SK-N-SH (cell line): Measurements from ENCODE around the gene ANXA11. TPM values are rescaled to one million over a fixed set of nuclear protein-coding genes. Genes with fewer than 3 reads are reported as not detected.

ENCODE experiments used
- CTCF ChIA-PET: fragments of 300-600, 350-600 bp; formaldehyde crosslinking; extraction: SDS; loops from one replicate; lab custom pipeline; 2021; lab: Yijun Ruan, JAX
- POLR2A ChIA-PET: fragments of 350-600 bp; sonication (Branson Sonifier 250); formaldehyde crosslinking; extraction: SDS; loops from one replicate; lab custom pipeline; 2020; ENCODE audit warnings: antibody characterized with exemption, inconsistent platforms; lab: Yijun Ruan, JAX
- DNase-seq: peaks from one replicate; pipeline ENCODE4 v3.0.0; 2012
- H2AFZ ChIP-seq: fragments of 200-600 bp; sonication (generic); 2 replicates; pipeline ENCODE4 v1.8.1; 2016; ENCODE audit warnings: antibody characterized with exemption, mild to moderate bottlenecking, low read depth
- H3F3A ChIP-seq: fragments of 200-600 bp; sonication (generic); replicated peaks from 2 replicates; pipeline ENCODE3; 2016; ENCODE audit warnings: antibody characterized with exemption, mild to moderate bottlenecking; ENCODE audit not compliant: insufficient read depth
- H3K27ac ChIP-seq, 2 experiments: fragments of 200-500 bp in 1 of 2; fragments of 200-600 bp in 1 of 2; sonication (Bioruptor generic) in 1 of 2; sonication (generic), shearing (Covaris generic) in 1 of 2; 2 replicates each; pipeline versions ENCODE4 v1.5.1 to v1.6.1; 2014 to 2016; ENCODE audit warnings: low read depth in 2 of 2, inconsistent platforms in 1 of 2, low read length in 1 of 2, mild to moderate bottlenecking in 1 of 2, mixed read lengths in 1 of 2
- H3K27me3 ChIP-seq: fragments of 200-600 bp; sonication (generic), shearing (Covaris generic); 2 replicates; pipeline ENCODE4 v1.6.1; 2016; ENCODE audit warnings: mixed run types; ENCODE audit not compliant: insufficient read depth
- H3K36me3 ChIP-seq, 2 experiments: fragments of 200-500 bp in 1 of 2; fragments of 200-600 bp in 1 of 2; sonication (Bioruptor generic) in 1 of 2; sonication (generic) in 1 of 2; replicated peaks in 1 of 2; 2 replicates each; pipeline versions ENCODE3 to v1.5.1; 2014 to 2016; ENCODE audit warnings: low read length in 1 of 2, mild to moderate bottlenecking in 1 of 2; ENCODE audit not compliant: insufficient read depth in 2 of 2, control insufficient read depth in 1 of 2
- H3K4me1 ChIP-seq, 2 experiments: fragments of 200-500 bp in 1 of 2; fragments of 200-600 bp in 1 of 2; sonication (Bioruptor generic) in 1 of 2; sonication (generic), shearing (Covaris generic) in 1 of 2; 2 replicates each; pipeline versions ENCODE4 v1.5.1 to v1.6.1; 2014 to 2016; ENCODE audit warnings: low read depth in 1 of 2, low read length in 1 of 2, mixed run types in 1 of 2; ENCODE audit not compliant: insufficient read depth in 2 of 2, control insufficient read depth in 1 of 2
- H3K4me2 ChIP-seq: fragments of 200-600 bp; sonication (generic), shearing (Covaris generic); 2 replicates; pipeline ENCODE4 v1.6.1; 2017; ENCODE audit warnings: mixed run types
- H3K4me3 ChIP-seq, 2 experiments: fragments of 200-500 bp in 1 of 2; fragments of 200-600 bp in 1 of 2; sonication (Bioruptor generic) in 1 of 2; sonication (generic), shearing (Covaris generic) in 1 of 2; 2 replicates each; pipeline versions ENCODE4 v1.5.1 to v1.8.1; 2014 to 2016; ENCODE audit warnings: low read depth in 2 of 2, inconsistent platforms in 1 of 2, low read length in 1 of 2, mild to moderate bottlenecking in 1 of 2, mixed read lengths in 1 of 2, moderate library complexity in 1 of 2
- H3K79me2 ChIP-seq: fragments of 200-600 bp; sonication (generic); 2 replicates; pipeline ENCODE4 v1.8.1; 2017; ENCODE audit warnings: mild to moderate bottlenecking; ENCODE audit not compliant: insufficient read depth
- H3K9ac ChIP-seq: fragments of 200-600 bp; sonication (generic); 2 replicates; pipeline ENCODE4 v1.6.1; 2017; ENCODE audit warnings: mixed run types
- H3K9me2 ChIP-seq: fragments of 200-600 bp; sonication (generic); 2 replicates; pipeline ENCODE4 v1.6.1; 2017; ENCODE audit warnings: mixed run types
- H3K9me3 ChIP-seq: fragments of 200-600 bp; sonication (generic); 2 replicates; pipeline ENCODE4 v1.6.1; 2017; ENCODE audit warnings: mixed run types, mild to moderate bottlenecking, moderate library complexity
- H4K20me1 ChIP-seq: fragments of 200-600 bp; sonication (generic); 2 replicates; pipeline ENCODE4 v1.6.1; 2017; ENCODE audit warnings: mild to moderate bottlenecking, mixed run types; ENCODE audit not compliant: insufficient read depth
- ELF1 ChIP-seq: IDR thresholded peaks from 2 replicates; pipeline ENCODE4 v1.4.0; 2012
- EP300 ChIP-seq, 2 experiments: IDR thresholded peaks; 2 replicates each; pipeline versions ENCODE4 v1.4.0 to v1.6.1; 2012; ENCODE audit warnings: borderline replicate concordance in 1 of 2, low read depth in 1 of 2, low read length in 1 of 2
- EZH2phosphoT487 ChIP-seq: fragments of 200-600 bp; sonication (generic); IDR thresholded peaks from 2 replicates; pipeline ENCODE4 v1.6.1; 2017; ENCODE audit warnings: low read depth, mixed run types, mild to moderate bottlenecking, antibody characterized with exemption, moderate library complexity, borderline replicate concordance
- FOSL2 ChIP-seq: IDR thresholded peaks from 2 replicates; pipeline ENCODE4 v1.4.0; 2012; ENCODE audit warnings: low read depth, mild to moderate bottlenecking, moderate library complexity, borderline replicate concordance
- FOXM1 ChIP-seq: IDR thresholded peaks from 2 replicates; pipeline ENCODE4 v1.4.0; 2012; ENCODE audit warnings: low read depth, mild to moderate bottlenecking
- GABPA ChIP-seq: IDR thresholded peaks from 2 replicates; pipeline ENCODE4 v1.4.0; 2012; ENCODE audit warnings: low read depth, mild to moderate bottlenecking
- GATA2 ChIP-seq: sonication (generic); formaldehyde crosslinking; IDR thresholded peaks from 2 replicates; pipeline ENCODE4 v1.5.0; 2020; ENCODE audit warnings: mild to moderate bottlenecking, missing genetic modification reagents
- JUND ChIP-seq: IDR thresholded peaks from 2 replicates; pipeline ENCODE4 v1.4.0; 2012
- MXI1 ChIP-seq: IDR thresholded peaks from 2 replicates; pipeline ENCODE4 v1.6.1; 2012; ENCODE audit warnings: mild to moderate bottlenecking, low read depth, low read length, improper control_type of control experiment
- NRF1 ChIP-seq: IDR thresholded peaks from 2 replicates; pipeline ENCODE4 v1.6.1; 2012; ENCODE audit warnings: low read depth, mild to moderate bottlenecking, low read length
- RAD21 ChIP-seq: IDR thresholded peaks from 2 replicates; pipeline ENCODE4 v1.6.1; 2012; ENCODE audit warnings: mild to moderate bottlenecking, low read length
- RCOR1 ChIP-seq: fragments of 150-350 bp; IDR thresholded peaks from 2 replicates; pipeline ENCODE4 v1.6.1; 2017; ENCODE audit warnings: antibody characterized with exemption, low read length
- RXRA ChIP-seq: IDR thresholded peaks from 2 replicates; pipeline ENCODE4 v1.4.0; 2012; ENCODE audit warnings: low read depth, mild to moderate bottlenecking, borderline replicate concordance
- SIN3A ChIP-seq: IDR thresholded peaks from 2 replicates; pipeline ENCODE4 v1.6.1; 2012; ENCODE audit warnings: low read depth, mild to moderate bottlenecking, low read length, moderate library complexity, borderline replicate concordance
- SMC3 ChIP-seq: IDR thresholded peaks from 2 replicates; pipeline ENCODE4 v1.6.1; 2012; ENCODE audit warnings: low read depth, low read length, improper control_type of control experiment
- TAF1 ChIP-seq: IDR thresholded peaks from 2 replicates; pipeline ENCODE4 v1.6.1; 2012; ENCODE audit warnings: low read depth, mild to moderate bottlenecking, low read length, moderate library complexity, borderline replicate concordance
- TCF12 ChIP-seq: IDR thresholded peaks from 2 replicates; pipeline ENCODE4 v1.4.0; 2012
- TEAD4 ChIP-seq: IDR thresholded peaks from 2 replicates; pipeline ENCODE4 v1.4.0; 2012; ENCODE audit warnings: mild to moderate bottlenecking, borderline replicate concordance; ENCODE audit not compliant: insufficient read depth
- WGBS: methylation state at CpG from one replicate; pipeline ENCODE4 v1.1.6; 2017; ENCODE audit warnings: low lambda C conversion rate; 5-methylcytosine and 5-hydroxymethylcytosine counted together
- polyA plus RNA-seq, 3 experiments: library from polyadenylated mRNA; depleted of rRNA; stranded (reverse); fragments of >200 nt; gene quantifications; 2 replicates each; pipeline ENCODE4 v1.2.3, GENCODE V29; 2012
- TF ChIP-seq, protein P1 (sequence below): IDR thresholded peaks from 2 replicates; pipeline ENCODE4 v1.4.0; 2012; ENCODE audit warnings: low read depth, borderline replicate concordance
- TF ChIP-seq, protein P2 (sequence below): IDR thresholded peaks from 2 replicates; pipeline ENCODE4 v1.6.1; 2012; ENCODE audit warnings: mild to moderate bottlenecking, low read depth, low read length, moderate library complexity
- TF ChIP-seq, protein P3 (sequence below): IDR thresholded peaks from 2 replicates; pipeline ENCODE4 v1.4.0; 2012; ENCODE audit warnings: low read depth
- TF ChIP-seq, protein P4 (sequence below): fragments of 150-350 bp; IDR thresholded peaks from 2 replicates; pipeline ENCODE4 v1.6.1; 2016; ENCODE audit warnings: mild to moderate bottlenecking, low read depth, low read length

Gene ANXA11
- polyA plus RNA-seq, 1 of the 3 experiments (the other 2 are of a cell fraction) = 53.6 TPM

GRCh38 chr10:80168679-80169380, 36.5 kb downstream of the ANXA11 start:
- Histone ChIP-seq H3F3A (no peaks in the 10 kb centered on the region), H3K4me1 (peaks cover 0 to 22% of the 10 kb centered on the region in 2 experiments; a peak in 2 of 4 replicates), H3K4me3 (no peak overlapping the region), H3K27me3 (no peaks in the 10 kb centered on the region), H3K9me3 (no peaks in the 10 kb centered on the region), H3K79me2 (no peaks in the 10 kb centered on the region; the same call in 1 of the 2 replicates), H2AFZ (no peak overlapping the region), H3K9ac (no peak overlapping the region), H3K9me2 (no peaks in the 10 kb centered on the region), H4K20me1 (peaks cover 12% of the 10 kb centered on the region; the same call in 1 of the 2 replicates), H3K27ac (no peak overlapping the region), H3K4me2 (no peak overlapping the region), H3K36me3 (peaks cover 0 to 12% of the 10 kb centered on the region in 2 experiments)
- TF ChIP-seq, protein P1, sequence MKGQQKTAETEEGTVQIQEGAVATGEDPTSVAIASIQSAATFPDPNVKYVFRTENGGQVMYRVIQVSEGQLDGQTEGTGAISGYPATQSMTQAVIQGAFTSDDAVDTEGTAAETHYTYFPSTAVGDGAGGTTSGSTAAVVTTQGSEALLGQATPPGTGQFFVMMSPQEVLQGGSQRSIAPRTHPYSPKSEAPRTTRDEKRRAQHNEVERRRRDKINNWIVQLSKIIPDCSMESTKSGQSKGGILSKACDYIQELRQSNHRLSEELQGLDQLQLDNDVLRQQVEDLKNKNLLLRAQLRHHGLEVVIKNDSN = no peak
- no peak for TF ChIP-seq RAD21
- no peak for TF ChIP-seq TCF12
- no peak for TF ChIP-seq TEAD4
- no peak for TF ChIP-seq ELF1
- TF ChIP-seq RXRA = no peak
- no peak for TF ChIP-seq SIN3A
- TF ChIP-seq JUND = no peak
- no peak for TF ChIP-seq EP300 (IDR thresholded peaks at IDR 0.05; ENCODE audit: borderline replicate concordance in 1 of 2, low read depth in 1 of 2, low read length in 1 of 2)
- no peak for DNase-seq
- POLR2A ChIA-PET = no interaction called here
- CTCF ChIA-PET = interaction anchor here (1.2 to 2.5 kb wide), 2 partner anchors 21 to 25 kb away, joined by 5 to 10 read pairs; no protein-coding TSS in a partner anchor
- WGBS = 95% methylated on average over 5 of the region's 13 CpGs

- H3K9ac ChIP-seq = no peak overlapping the region
- ChIA-PET CTCF (interaction anchor here (1.2 to 2.5 kb wide), 2 partner anchors 20 to 24 kb away, joined by 5 to 10 read pairs; no protein-coding TSS in a partner anchor), POLR2A (no interaction called here)
- no peaks in the 10 kb centered on the region for H3K9me2 ChIP-seq
- H3K4me2 ChIP-seq = no peak overlapping the region
- DNase-seq = no peak
- no peaks in the 10 kb centered on the region; the same call in 1 of the 2 replicates for H3K79me2 ChIP-seq
- no peak overlapping the region for H2AFZ ChIP-seq
- H3K27ac ChIP-seq = no peak overlapping the region
- no peak overlapping the region for H3K4me3 ChIP-seq
- no peaks in the 10 kb centered on the region for H3K9me3 ChIP-seq
- peaks cover 0 to 25% of the 10 kb centered on the region in 2 experiments; a peak in 2 of 4 replicates for H3K4me1 ChIP-seq
- H3K36me3 ChIP-seq = peaks cover 0 to 16% of the 10 kb centered on the region in 2 experiments
- H3K27me3 ChIP-seq = no peaks in the 10 kb centered on the region
- H3F3A ChIP-seq = no peaks in the 10 kb centered on the region
- 92% methylated on average over 7 of the region's 7 CpGs for WGBS
- peaks cover 5% of the 10 kb centered on the region; the same call in 1 of the 2 replicates for H4K20me1 ChIP-seq
- TF ChIP-seq SIN3A (no peak), GABPA (no peak), RCOR1 (no peak), FOSL2 (no peak), SMC3 (no peak), TAF1 (no peak), RAD21 (no peak), MXI1 (no peak), EP300 (IDR thresholded peaks at IDR 0.05; ENCODE audit: borderline replicate concordance in 1 of 2, low read depth in 1 of 2, low read length in 1 of 2) (no peak), TEAD4 (no peak), RXRA (no peak), NRF1 (no peak), GATA2 (no peak), EZH2phosphoT487 (no peak), FOXM1 (no peak)
- TF ChIP-seq, protein P2, sequence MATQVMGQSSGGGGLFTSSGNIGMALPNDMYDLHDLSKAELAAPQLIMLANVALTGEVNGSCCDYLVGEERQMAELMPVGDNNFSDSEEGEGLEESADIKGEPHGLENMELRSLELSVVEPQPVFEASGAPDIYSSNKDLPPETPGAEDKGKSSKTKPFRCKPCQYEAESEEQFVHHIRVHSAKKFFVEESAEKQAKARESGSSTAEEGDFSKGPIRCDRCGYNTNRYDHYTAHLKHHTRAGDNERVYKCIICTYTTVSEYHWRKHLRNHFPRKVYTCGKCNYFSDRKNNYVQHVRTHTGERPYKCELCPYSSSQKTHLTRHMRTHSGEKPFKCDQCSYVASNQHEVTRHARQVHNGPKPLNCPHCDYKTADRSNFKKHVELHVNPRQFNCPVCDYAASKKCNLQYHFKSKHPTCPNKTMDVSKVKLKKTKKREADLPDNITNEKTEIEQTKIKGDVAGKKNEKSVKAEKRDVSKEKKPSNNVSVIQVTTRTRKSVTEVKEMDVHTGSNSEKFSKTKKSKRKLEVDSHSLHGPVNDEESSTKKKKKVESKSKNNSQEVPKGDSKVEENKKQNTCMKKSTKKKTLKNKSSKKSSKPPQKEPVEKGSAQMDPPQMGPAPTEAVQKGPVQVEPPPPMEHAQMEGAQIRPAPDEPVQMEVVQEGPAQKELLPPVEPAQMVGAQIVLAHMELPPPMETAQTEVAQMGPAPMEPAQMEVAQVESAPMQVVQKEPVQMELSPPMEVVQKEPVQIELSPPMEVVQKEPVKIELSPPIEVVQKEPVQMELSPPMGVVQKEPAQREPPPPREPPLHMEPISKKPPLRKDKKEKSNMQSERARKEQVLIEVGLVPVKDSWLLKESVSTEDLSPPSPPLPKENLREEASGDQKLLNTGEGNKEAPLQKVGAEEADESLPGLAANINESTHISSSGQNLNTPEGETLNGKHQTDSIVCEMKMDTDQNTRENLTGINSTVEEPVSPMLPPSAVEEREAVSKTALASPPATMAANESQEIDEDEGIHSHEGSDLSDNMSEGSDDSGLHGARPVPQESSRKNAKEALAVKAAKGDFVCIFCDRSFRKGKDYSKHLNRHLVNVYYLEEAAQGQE = no peak
- TF ChIP-seq, protein P3, sequence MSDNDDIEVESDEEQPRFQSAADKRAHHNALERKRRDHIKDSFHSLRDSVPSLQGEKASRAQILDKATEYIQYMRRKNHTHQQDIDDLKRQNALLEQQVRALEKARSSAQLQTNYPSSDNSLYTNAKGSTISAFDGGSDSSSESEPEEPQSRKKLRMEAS = no peak
- TF ChIP-seq, protein P4, sequence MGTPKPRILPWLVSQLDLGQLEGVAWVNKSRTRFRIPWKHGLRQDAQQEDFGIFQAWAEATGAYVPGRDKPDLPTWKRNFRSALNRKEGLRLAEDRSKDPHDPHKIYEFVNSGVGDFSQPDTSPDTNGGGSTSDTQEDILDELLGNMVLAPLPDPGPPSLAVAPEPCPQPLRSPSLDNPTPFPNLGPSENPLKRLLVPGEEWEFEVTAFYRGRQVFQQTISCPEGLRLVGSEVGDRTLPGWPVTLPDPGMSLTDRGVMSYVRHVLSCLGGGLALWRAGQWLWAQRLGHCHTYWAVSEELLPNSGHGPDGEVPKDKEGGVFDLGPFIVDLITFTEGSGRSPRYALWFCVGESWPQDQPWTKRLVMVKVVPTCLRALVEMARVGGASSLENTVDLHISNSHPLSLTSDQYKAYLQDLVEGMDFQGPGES = no peak
These were observed 37.2 kb downstream of the ANXA11 start for GRCh38 chr10:80168162-80168511.
